Mesenchymal stem cell (in vitro differentiated cells and primary cell): ENCODE results near the gene OR13C8. TPM values are rescaled to one million over a fixed set of nuclear protein-coding genes. Genes with fewer than 3 reads are reported as not detected.
"Not testable (repeated sequence)": the region's sequence is repeated elsewhere in the genome, so short reads cannot be mapped to it uniquely, and the experiment has no call there.

Source experiments
- DNase-seq: peaks from one replicate; pipeline ENCODE4 v3.0.0-alpha.2; 2013
- H2AFZ ChIP-seq: one replicate; pipeline ENCODE4 v1.6.1; 2013; ENCODE audit warnings: low read depth, mild to moderate bottlenecking, control low read depth, inconsistent platforms, low read length, moderate library complexity
- H2AK5ac ChIP-seq: 2 replicates; pipeline ENCODE4 v1.6.1; 2013; ENCODE audit warnings: low read length, moderate library complexity, mild to moderate bottlenecking, inconsistent platforms; ENCODE audit not compliant: severe bottlenecking
- H2BK120ac ChIP-seq: one replicate; pipeline ENCODE4 v1.6.1; 2013; ENCODE audit warnings: low read depth, mild to moderate bottlenecking, inconsistent platforms, low read length, moderate library complexity
- H2BK12ac ChIP-seq, 2 experiments: one replicate each; pipeline ENCODE4 v1.6.1; 2013; ENCODE audit warnings: inconsistent platforms in 2 of 2, low read length in 2 of 2, mild to moderate bottlenecking in 2 of 2, moderate library complexity in 2 of 2, control low read depth in 1 of 2
- H2BK15ac ChIP-seq: one replicate; pipeline ENCODE4 v1.6.1; 2013; ENCODE audit warnings: mild to moderate bottlenecking, low read depth, inconsistent platforms; ENCODE audit not compliant: poor library complexity, severe bottlenecking
- H2BK5ac ChIP-seq: 2 replicates; pipeline ENCODE4 v1.6.1; 2013; ENCODE audit warnings: low read depth, mild to moderate bottlenecking, low read length, control low read depth, inconsistent platforms; ENCODE audit not compliant: poor library complexity, severe bottlenecking
- H3K14ac ChIP-seq, 2 experiments: one replicate each; pipeline ENCODE4 v1.6.1; 2013; ENCODE audit warnings: inconsistent platforms in 2 of 2, low read length in 2 of 2, control low read depth in 1 of 2, mild to moderate bottlenecking in 1 of 2, moderate library complexity in 1 of 2
- H3K18ac ChIP-seq, 2 experiments: one replicate each; pipeline ENCODE4 v1.6.1; 2013; ENCODE audit warnings: inconsistent platforms in 2 of 2, low read length in 2 of 2, control low read depth in 1 of 2, low read depth in 1 of 2, mild to moderate bottlenecking in 1 of 2
- H3K23ac ChIP-seq, 2 experiments: one replicate each; pipeline ENCODE4 v1.6.1; 2013; ENCODE audit warnings: inconsistent platforms in 2 of 2, low read length in 2 of 2, mild to moderate bottlenecking in 2 of 2, moderate library complexity in 2 of 2, control low read depth in 1 of 2
- H3K27ac ChIP-seq: 2 replicates; pipeline ENCODE4 v1.5.1; 2013; ENCODE audit warnings: mild to moderate bottlenecking, moderate library complexity, low read length, control low read depth, inconsistent platforms; ENCODE audit not compliant: poor library complexity, severe bottlenecking
- H3K27me3 ChIP-seq, 2 experiments: 2 replicates each; pipeline versions ENCODE4 v1.6.1 to v1.7.0; 2013; ENCODE audit warnings: low read length in 2 of 2, mild to moderate bottlenecking in 2 of 2, moderate library complexity in 2 of 2, control low read depth in 1 of 2, inconsistent platforms in 1 of 2; ENCODE audit not compliant: control insufficient read depth in 1 of 2, insufficient read depth in 1 of 2
- H3K36me3 ChIP-seq, 2 experiments: 2 replicates each; pipeline versions ENCODE4 v1.6.1 to v1.7.0; 2013; ENCODE audit warnings: low read length in 2 of 2, control low read depth in 1 of 2, inconsistent platforms in 1 of 2, low read depth in 1 of 2, mild to moderate bottlenecking in 1 of 2; ENCODE audit not compliant: insufficient read depth in 2 of 2, control insufficient read depth in 1 of 2
- H3K4ac ChIP-seq, 2 experiments: one replicate each; pipeline ENCODE4 v1.6.1; 2013; ENCODE audit warnings: inconsistent platforms in 2 of 2, low read length in 2 of 2, mild to moderate bottlenecking in 2 of 2, moderate library complexity in 2 of 2, control low read depth in 1 of 2, low read depth in 1 of 2
- H3K4me1 ChIP-seq: 2 replicates; pipeline ENCODE4 v1.6.1; 2013; ENCODE audit warnings: low read depth, low read length, control low read depth; ENCODE audit not compliant: control insufficient read depth, insufficient read depth
- H3K4me2 ChIP-seq: 2 replicates; pipeline ENCODE4 v1.6.1; 2013; ENCODE audit warnings: low read length, mild to moderate bottlenecking, inconsistent platforms; ENCODE audit not compliant: poor library complexity, severe bottlenecking
- H3K4me3 ChIP-seq, 2 experiments: 2 replicates each; pipeline versions ENCODE4 v1.5.1 to v1.7.0; 2013; ENCODE audit warnings: low read length in 2 of 2, mild to moderate bottlenecking in 2 of 2, control low read depth in 1 of 2, low read depth in 1 of 2; ENCODE audit not compliant: insufficient read depth in 1 of 2
- H3K79me1 ChIP-seq: replicated peaks from 2 replicates; pipeline ENCODE4 v1.6.1; 2013; ENCODE audit warnings: mild to moderate bottlenecking, control low read depth, low read length, inconsistent platforms; ENCODE audit not compliant: poor library complexity, severe bottlenecking
- H3K9ac ChIP-seq: 2 replicates; pipeline ENCODE4 v1.7.0; 2013; ENCODE audit warnings: mild to moderate bottlenecking, low read length, moderate library complexity
- H3K9me3 ChIP-seq: 2 replicates; pipeline ENCODE4 v1.7.0; 2013; ENCODE audit warnings: mild to moderate bottlenecking, low read length; ENCODE audit not compliant: control insufficient read depth
- H4K8ac ChIP-seq: one replicate; pipeline ENCODE4 v1.6.1; 2013; ENCODE audit warnings: inconsistent platforms, mild to moderate bottlenecking, low read length, moderate library complexity
- H4K91ac ChIP-seq: one replicate; pipeline ENCODE4 v1.6.1; 2013; ENCODE audit warnings: mild to moderate bottlenecking, low read length, inconsistent platforms
- WGBS: methylation state at CpG from one replicate; pipeline ENCODE4 v1.1.7; 2013; ENCODE audit warnings: mixed read lengths; 5-methylcytosine and 5-hydroxymethylcytosine counted together
- polyA plus RNA-seq, 2 experiments: library from polyadenylated mRNA; stranded (reverse); fragments of 200-250 nt; gene quantifications; one replicate each; pipeline ENCODE4 v1.2.3, GENCODE V29; 2013

OR13C8 gene
- not detected for polyA plus RNA-seq (2013, experiment 1 of 2)
- polyA plus RNA-seq (2013, experiment 2 of 2) = not detected

GRCh38 chr9:104568868-104569267, at the start of gene OR13C8:
TSS of gene OR13C8 (plus strand) at chr9:104569168. CDS start at chr9:104569168, 0 bp downstream.
- WGBS = 96% methylated on average over 4 of the region's 4 CpGs

GRCh38 chr9:104520241-104520640, 48.7 kb upstream of the OR13C8 start:
- 79% methylated on average over 10 of the region's 10 CpGs for WGBS
- not testable (repeated sequence) for H4K8ac ChIP-seq, H4K91ac ChIP-seq, H3K4ac ChIP-seq, H3K9ac ChIP-seq, H2BK5ac ChIP-seq, H2AK5ac ChIP-seq, H3K36me3 ChIP-seq, H2BK15ac ChIP-seq, H2BK12ac ChIP-seq, H2AFZ ChIP-seq, H3K23ac ChIP-seq, H3K9me3 ChIP-seq, H3K79me1 ChIP-seq, H3K4me3 ChIP-seq, H3K27ac ChIP-seq, H3K14ac ChIP-seq, H2BK120ac ChIP-seq, H3K27me3 ChIP-seq, DNase-seq, H3K18ac ChIP-seq, H3K4me1 ChIP-seq, H3K4me2 ChIP-seq

More at GRCh38 chr9:104568868-104569267, at the start of gene OR13C8:
- Histone ChIP-seq H2BK5ac (no peak within 1 kb of the TSS), H3K4me3 (no peak within 1 kb of the TSS), H3K79me1 (no peaks in the 10 kb centered on the region), H3K27me3 (no peaks in the 10 kb centered on the region), H3K9ac (no peak within 1 kb of the TSS), H2BK15ac (no peak within 1 kb of the TSS), H4K91ac (no peak within 1 kb of the TSS), H3K14ac (no peak within 1 kb of the TSS), H2AFZ (no peak within 1 kb of the TSS), H3K23ac (no peak within 1 kb of the TSS), H3K4me2 (no peak within 1 kb of the TSS), H3K9me3 (peaks cover 35% of the 10 kb centered on the region), H3K18ac (no peak within 1 kb of the TSS), H4K8ac (no peak within 1 kb of the TSS), H3K4me1 (no peaks in the 10 kb centered on the region), H3K4ac (no peak within 1 kb of the TSS), H2BK12ac (no peak within 1 kb of the TSS), H2BK120ac (no peak within 1 kb of the TSS), H3K36me3 (no peaks in the 10 kb centered on the region), H3K27ac (no peak within 1 kb of the TSS), H2AK5ac (no peak within 1 kb of the TSS)
- no peak for DNase-seq

- Histone ChIP-seq H3K27me3 (no peaks in the 10 kb centered on the region), H2BK15ac (no peak within 1 kb of the TSS), H2AK5ac (no peak within 1 kb of the TSS), H2BK120ac (no peak within 1 kb of the TSS), H3K36me3 (no peaks in the 10 kb centered on the region), H3K14ac (no peak within 1 kb of the TSS), H3K4me1 (no peaks in the 10 kb centered on the region), H4K91ac (no peak within 1 kb of the TSS), H3K18ac (no peak within 1 kb of the TSS), H3K27ac (no peak within 1 kb of the TSS), H3K9me3 (no peaks in the 10 kb centered on the region), H2AFZ (no peak within 1 kb of the TSS), H3K79me1 (no peaks in the 10 kb centered on the region), H4K8ac (no peak within 1 kb of the TSS), H2BK12ac (no peak within 1 kb of the TSS), H3K4me3 (no peak within 1 kb of the TSS), H3K4ac (no peak within 1 kb of the TSS), H3K23ac (no peak within 1 kb of the TSS), H3K9ac (no peak within 1 kb of the TSS), H3K4me2 (no peak within 1 kb of the TSS), H2BK5ac (no peak within 1 kb of the TSS)
- no peak for DNase-seq
Measured at GRCh38 chr9:104527109-104527508, 41.9 kb upstream of the OR13C8 start, which contains the start of gene OR13C4. TSS of gene OR13C4 (minus strand) at chr9:104527209. CDS start at chr9:104527209, 0 bp downstream.

- no peaks in the 10 kb centered on the region for H3K79me1 ChIP-seq
- H2BK5ac ChIP-seq = no peak within 1 kb of the TSS
- no peak within 1 kb of the TSS for H2BK120ac ChIP-seq
- no peak within 1 kb of the TSS for H3K27ac ChIP-seq
- WGBS = 92% methylated on average over 5 of the region's 5 CpGs
- no peak within 1 kb of the TSS for H2AFZ ChIP-seq
- no peak within 1 kb of the TSS for H3K14ac ChIP-seq
- no peak within 1 kb of the TSS for H2BK12ac ChIP-seq
- no peak within 1 kb of the TSS for H3K9ac ChIP-seq
- no peaks in the 10 kb centered on the region for H3K36me3 ChIP-seq
- H3K4me2 ChIP-seq = no peak within 1 kb of the TSS
- no peak within 1 kb of the TSS for H3K4ac ChIP-seq
- no peak within 1 kb of the TSS for H4K91ac ChIP-seq
- no peak within 1 kb of the TSS for H2AK5ac ChIP-seq
- H2BK15ac ChIP-seq = no peak within 1 kb of the TSS
- H3K18ac ChIP-seq = no peak within 1 kb of the TSS
- no peaks in the 10 kb centered on the region for H3K27me3 ChIP-seq
- H3K23ac ChIP-seq = no peak within 1 kb of the TSS
- DNase-seq = no peak
- H3K4me1 ChIP-seq = no peaks in the 10 kb centered on the region
- H4K8ac ChIP-seq = no peak within 1 kb of the TSS
- no peaks in the 10 kb centered on the region for H3K9me3 ChIP-seq
- H3K4me3 ChIP-seq = no peak within 1 kb of the TSS
Measured at GRCh38 chr9:104536756-104537155, 32.2 kb upstream of the OR13C8 start, which contains the start of gene OR13C3. TSS of gene OR13C3 (minus strand) at chr9:104536856. CDS start at chr9:104536723, 133 bp downstream.
